Posterior vena cava (tissue), 2 donors: ENCODE measurements around the gene EML2. TPM values are rescaled to one million over a fixed set of nuclear protein-coding genes. Genes with fewer than 3 reads are reported as not detected.
"Not testable (repeated sequence)": the region's sequence is repeated elsewhere in the genome, so short reads cannot be mapped to it uniquely, and the experiment has no call there.

Experiments
- DNase-seq: peaks from one replicate; pipeline ENCODE4 v3.0.0-alpha.2; 2020; ENCODE audit warnings: low spot score
- intact Hi-C, 2 donors: fragments of 100-400 bp; cut with DNase I; formaldehyde crosslinking; loops; one replicate each; pipeline versions ENCODE4 v1.14.1 to v1.14.2; 2022 to 2023
- long read RNA-seq, 2 donors: library from polyadenylated mRNA; unstranded; transcript quantifications; one replicate each; pipeline ENCODE4 v2.0.0, GENCODE V29; 2020 to 2021
- total RNA-seq, 2 donors: library from RNA; stranded (reverse); fragmentation: NEBNext Ultra II Directional; extraction: Animal tissue kit (Norgen Biotek cat#: 25700); gene quantifications; one replicate each; pipeline ENCODE4 v1.2.1, GENCODE V29; 2021
- donor health status: DM: yes; HTN: yes; CAD: no.
- donor health status: DM: yes; HTN: yes; CAD: no.

The EML2 gene, protein sequence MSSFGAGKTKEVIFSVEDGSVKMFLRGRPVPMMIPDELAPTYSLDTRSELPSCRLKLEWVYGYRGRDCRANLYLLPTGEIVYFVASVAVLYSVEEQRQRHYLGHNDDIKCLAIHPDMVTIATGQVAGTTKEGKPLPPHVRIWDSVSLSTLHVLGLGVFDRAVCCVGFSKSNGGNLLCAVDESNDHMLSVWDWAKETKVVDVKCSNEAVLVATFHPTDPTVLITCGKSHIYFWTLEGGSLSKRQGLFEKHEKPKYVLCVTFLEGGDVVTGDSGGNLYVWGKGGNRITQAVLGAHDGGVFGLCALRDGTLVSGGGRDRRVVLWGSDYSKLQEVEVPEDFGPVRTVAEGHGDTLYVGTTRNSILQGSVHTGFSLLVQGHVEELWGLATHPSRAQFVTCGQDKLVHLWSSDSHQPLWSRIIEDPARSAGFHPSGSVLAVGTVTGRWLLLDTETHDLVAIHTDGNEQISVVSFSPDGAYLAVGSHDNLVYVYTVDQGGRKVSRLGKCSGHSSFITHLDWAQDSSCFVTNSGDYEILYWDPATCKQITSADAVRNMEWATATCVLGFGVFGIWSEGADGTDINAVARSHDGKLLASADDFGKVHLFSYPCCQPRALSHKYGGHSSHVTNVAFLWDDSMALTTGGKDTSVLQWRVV
- total RNA-seq = 10 to 100 TPM; 20.7 to 26.7 TPM
- long read RNA-seq, donor 1 = 0 reads
- long read RNA-seq, donor 2, transcript EML2-201 (19 exons, 2,264 nt) = major isoform, 9 of 17 reads
- long read RNA-seq, donor 2, partial matches to known transcripts = 3 of 17 reads
- long read RNA-seq, donor 2, other reads (novel, unspliced or antisense) = 5 of 17 reads

- intact Hi-C loops = no loop called here
- no peak for DNase-seq
These were observed at the start of gene EML2 for GRCh38 chr19:45638930-45639729. Gene EML2, minus strand, starts transcription at chr19:45639397. Its CDS starts 21 bp downstream, at chr19:45639376.

DNA sequence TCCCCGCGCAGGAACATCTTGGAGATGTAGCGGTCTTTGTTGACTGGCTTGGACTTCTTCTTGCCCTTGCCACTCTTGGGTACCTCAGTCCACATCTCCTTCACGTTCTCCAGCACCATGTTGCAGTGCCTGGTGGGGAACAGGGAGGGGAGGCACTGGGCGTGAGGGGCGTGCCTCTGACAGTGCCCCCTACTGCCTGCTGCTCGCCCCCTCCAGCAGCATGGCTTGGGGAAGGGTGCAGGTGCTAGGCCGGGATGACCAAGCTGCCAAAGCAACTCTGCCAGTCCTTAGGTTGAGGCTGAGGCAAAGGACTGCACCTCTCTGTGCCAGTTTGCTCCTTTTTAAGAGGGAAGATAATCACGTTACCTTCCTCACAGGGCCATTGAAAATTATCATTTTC lies 48.4 kb upstream of the EML2 start:
- DNase-seq = no peak
- intact Hi-C loops = no loop called here

DNA sequence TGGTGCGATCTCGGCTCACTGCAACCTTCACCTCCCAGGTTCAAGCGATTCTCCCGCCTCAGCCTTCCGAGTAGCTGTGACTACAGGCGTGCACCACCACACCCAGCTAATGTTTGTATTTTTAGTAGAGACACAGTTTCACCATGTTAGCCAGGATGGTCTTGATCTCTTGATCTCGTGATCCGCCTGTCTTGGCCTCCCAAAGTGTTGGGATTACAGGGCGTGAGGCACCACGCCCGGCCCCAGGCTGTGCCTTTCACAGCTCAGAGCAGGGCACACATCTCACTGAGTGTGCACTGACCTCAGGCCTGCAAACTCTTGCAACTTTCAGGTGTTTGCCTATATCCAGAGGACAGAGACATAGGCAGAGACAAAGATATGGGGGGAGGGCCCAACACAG lies 45.8 kb upstream of the EML2 start:
- DNase-seq, intact Hi-C loops: not testable (repeated sequence)

- DNase-seq = no peak
- intact Hi-C loops = no loop called here
These were observed 43.7 kb upstream of the EML2 start for GRCh38 chr19:45682908-45683307.

GRCh38 chr19:45682117-45682516 lies 42.9 kb upstream of the EML2 start:
- intact Hi-C loops = no loop called here
- no peak for DNase-seq

- peak; percentile 93 for DNase-seq
- intact Hi-C loops = no loop called here
These were observed 42.3 kb upstream of the EML2 start for GRCh38 chr19:45681391-45682015.

GRCh38 chr19:45677351-45678230 lies 38.4 kb upstream of the EML2 start:
- peak; percentile 82 for DNase-seq
- intact Hi-C loops = no loop called here

- DNase-seq = no peak
- intact Hi-C loops = no loop called here
These were observed 37.7 kb upstream of the EML2 start for GRCh38 chr19:45676851-45677263.

- intact Hi-C loops = no loop called here
- DNase-seq = no peak
These were observed 35.7 kb upstream of the EML2 start for GRCh38 chr19:45674946-45675345.

DNA sequence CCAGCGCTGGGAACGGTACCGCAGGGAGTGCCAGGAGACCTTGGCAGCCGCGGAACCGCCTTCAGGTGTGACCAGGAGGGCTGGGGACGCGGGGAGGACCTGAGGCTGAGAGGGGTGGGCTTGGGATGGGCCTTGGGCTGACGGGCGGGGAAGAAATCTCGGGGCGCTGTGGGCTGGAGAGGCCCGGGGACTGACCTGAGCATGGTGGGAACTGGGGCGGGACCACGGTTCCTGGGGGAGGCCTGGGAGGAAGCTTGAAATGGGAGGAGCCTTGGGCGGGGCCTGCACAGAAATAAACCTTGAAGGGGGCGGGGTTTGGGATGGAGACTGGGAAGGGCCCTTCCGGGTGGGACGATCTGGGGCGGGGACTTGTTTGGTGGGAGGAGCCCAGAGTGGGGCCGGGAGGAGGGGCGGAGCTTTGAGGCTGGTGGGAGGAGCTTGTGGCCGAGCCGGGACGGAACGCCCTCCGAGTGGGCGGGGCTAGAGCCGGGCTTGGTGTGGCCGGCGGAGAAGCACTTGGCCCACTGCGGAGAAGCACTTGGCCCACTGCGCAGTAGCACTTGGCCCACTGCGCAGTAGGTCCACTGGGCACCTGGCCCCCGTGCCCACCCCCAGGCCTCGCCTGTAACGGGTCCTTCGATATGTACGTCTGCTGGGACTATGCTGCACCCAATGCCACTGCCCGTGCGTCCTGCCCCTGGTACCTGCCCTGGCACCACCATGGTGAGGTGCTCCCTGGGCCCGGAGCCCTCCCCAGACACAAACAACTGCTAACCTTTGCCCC lies 31.7 kb upstream of the EML2 start:
- peak; percentile 87 for DNase-seq
- intact Hi-C loops = no loop called here

- no peak for DNase-seq
- intact Hi-C loops = no loop called here
These were observed 29.2 kb upstream of the EML2 start for GRCh38 chr19:45668342-45668871.

- DNase-seq = no peak
- intact Hi-C loops = no loop called here
These were observed 28.6 kb upstream of the EML2 start, which contains the start of gene GIPR for GRCh38 chr19:45667620-45668341. Gene GIPR, plus strand, starts transcription at chr19:45668221. Its CDS starts 1,300 bp downstream, at chr19:45669521.

DNA sequence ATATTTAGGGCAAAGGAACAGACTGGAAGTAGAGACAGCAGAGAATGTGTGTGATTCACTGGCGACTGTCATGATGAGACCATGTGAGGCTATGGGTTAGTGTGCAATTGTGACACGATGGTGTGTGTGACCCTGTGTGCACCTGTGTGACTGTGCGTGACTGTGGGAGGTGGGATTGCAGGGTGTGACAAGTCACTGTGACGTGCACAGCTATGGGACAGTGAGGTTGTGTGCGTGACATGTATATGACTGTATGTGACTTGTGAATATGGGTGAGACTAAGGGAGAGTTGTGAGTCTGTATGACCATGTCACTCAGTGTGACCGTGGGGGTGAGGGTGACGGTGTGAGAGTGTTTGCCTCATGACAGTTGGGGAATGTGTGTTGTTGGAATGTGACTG lies 25.4 kb upstream of the EML2 start:
- intact Hi-C loops = no loop called here
- no peak for DNase-seq

DNA sequence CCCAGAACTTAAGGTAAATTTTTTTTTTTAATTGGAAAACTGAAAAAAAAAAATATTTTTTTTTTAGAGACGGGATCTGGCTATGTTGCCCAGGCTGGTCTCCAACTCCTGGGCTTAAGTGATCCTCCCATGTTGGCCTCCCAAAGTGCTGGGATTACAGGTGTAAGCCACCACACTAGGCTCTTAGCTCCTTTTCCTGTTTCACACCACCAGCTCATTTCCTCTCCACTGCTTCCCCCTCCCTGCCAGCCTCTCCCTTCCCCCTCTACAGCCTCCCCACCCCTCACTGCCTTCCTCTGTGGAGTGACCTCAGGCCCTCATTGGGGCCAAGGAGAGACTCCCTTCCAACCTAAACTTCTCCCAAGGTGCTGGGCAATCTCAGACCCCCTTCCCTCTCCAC lies 24.6 kb upstream of the EML2 start:
- intact Hi-C loops = no loop called here
- no peak for DNase-seq

- DNase-seq = no peak
- intact Hi-C loops = no loop called here
These were observed 21.4 kb upstream of the EML2 start for GRCh38 chr19:45660636-45661035.

DNA sequence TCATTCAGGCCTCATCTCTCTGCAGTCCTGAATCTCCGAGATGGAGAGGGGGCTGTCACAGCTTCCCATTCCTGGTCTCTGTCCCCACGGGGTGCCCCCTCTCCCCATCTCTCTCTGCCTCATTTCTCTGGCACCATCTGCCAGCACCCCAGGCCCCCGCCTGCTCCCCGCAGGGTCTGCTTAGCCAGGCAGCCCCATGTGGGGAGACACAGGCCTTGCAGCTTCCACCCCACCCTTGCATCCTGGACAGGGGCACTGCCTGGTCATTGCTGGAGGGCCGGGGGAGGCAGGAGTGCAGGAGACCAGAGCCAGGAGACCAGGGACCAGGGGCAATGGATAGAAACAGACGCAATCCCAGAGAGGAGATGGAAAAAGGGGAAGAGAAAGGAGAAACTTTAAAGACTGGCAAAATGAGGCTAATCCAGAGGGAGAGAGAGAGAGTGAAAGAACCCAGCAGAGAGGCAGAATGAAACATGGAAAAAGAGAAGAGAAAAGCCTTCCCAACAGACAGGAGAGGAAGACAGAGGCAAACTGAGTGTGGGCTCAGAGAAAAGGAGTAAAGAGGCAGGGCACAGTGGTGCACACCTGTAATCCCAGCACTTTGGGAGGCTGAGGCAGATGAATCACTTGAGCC lies 20.0 kb upstream of the EML2 start:
- intact Hi-C loops = loop anchor here in 1 of 2 donors (10.0 kb wide), 1 partner anchor 134 kb away; no protein-coding TSS in a partner anchor

More for the DNA sequence above, 20.0 kb upstream of the EML2 start:
- DNase-seq = no peak
